Colonic mucosa (tissue), 4 donors: ENCODE data around the gene NTN3. TPM values are rescaled to one million over a fixed set of nuclear protein-coding genes. Genes with fewer than 3 reads are reported as not detected.

ENCODE experiments used
- DNase-seq: peaks from one replicate; pipeline ENCODE4 v3.0.0-alpha.2; 2020
- H3K27ac ChIP-seq: fragments of 200-600 bp; one replicate; pipeline ENCODE4 v1.8.0; 2021
- H3K27me3 ChIP-seq: fragments of 200-600 bp; one replicate; pipeline ENCODE4 v1.8.0; 2021
- H3K36me3 ChIP-seq: fragments of 200-600 bp; one replicate; pipeline ENCODE4 v1.8.0; 2021
- H3K4me1 ChIP-seq: fragments of 200-600 bp; one replicate; pipeline ENCODE4 v1.8.0; 2021; ENCODE audit warnings: mild to moderate bottlenecking
- H3K4me3 ChIP-seq: fragments of 200-600 bp; one replicate; pipeline ENCODE4 v1.8.0; 2021
- H3K9ac ChIP-seq, 2 donors: one replicate each; pipeline ENCODE4 v1.7.0; 2013; ENCODE audit warnings: control low read depth in 2 of 2, low read depth in 2 of 2, low read length in 2 of 2
- H3K9me3 ChIP-seq: fragments of 200-600 bp; one replicate; pipeline ENCODE4 v1.8.0; 2021
- intact Hi-C: fragments of 100-400 bp; cut with DNase I; formaldehyde crosslinking; loops from one replicate; pipeline ENCODE4 v1.14.1; 2022
- total RNA-seq, 2 donors: library from RNA; stranded (reverse); fragmentation: NEBNext Ultra II Directional in 1 of 2; extraction: Animal tissue kit (Norgen Biotek cat#: 25700) in 1 of 2; gene quantifications; one replicate each; pipeline ENCODE4 v1.2.1, GENCODE V29; 2021
- TF ChIP-seq, protein P1 (sequence below): fragments of 200-600 bp; IDR thresholded peaks from one replicate; pipeline ENCODE4 v1.8.0; 2022; ENCODE audit warnings: antibody characterized with exemption, mild to moderate bottlenecking
- donor health status: healthy.
- donor health status: DM: no; HTN: no; CAD: no.
- donor health status: DM: no; HTN: no; CAD: no.

Gene NTN3
- total RNA-seq, 2 donors from 2014 or later = not detected

- H3K27ac ChIP-seq = no peak overlapping the region
- TF ChIP-seq, protein P1, sequence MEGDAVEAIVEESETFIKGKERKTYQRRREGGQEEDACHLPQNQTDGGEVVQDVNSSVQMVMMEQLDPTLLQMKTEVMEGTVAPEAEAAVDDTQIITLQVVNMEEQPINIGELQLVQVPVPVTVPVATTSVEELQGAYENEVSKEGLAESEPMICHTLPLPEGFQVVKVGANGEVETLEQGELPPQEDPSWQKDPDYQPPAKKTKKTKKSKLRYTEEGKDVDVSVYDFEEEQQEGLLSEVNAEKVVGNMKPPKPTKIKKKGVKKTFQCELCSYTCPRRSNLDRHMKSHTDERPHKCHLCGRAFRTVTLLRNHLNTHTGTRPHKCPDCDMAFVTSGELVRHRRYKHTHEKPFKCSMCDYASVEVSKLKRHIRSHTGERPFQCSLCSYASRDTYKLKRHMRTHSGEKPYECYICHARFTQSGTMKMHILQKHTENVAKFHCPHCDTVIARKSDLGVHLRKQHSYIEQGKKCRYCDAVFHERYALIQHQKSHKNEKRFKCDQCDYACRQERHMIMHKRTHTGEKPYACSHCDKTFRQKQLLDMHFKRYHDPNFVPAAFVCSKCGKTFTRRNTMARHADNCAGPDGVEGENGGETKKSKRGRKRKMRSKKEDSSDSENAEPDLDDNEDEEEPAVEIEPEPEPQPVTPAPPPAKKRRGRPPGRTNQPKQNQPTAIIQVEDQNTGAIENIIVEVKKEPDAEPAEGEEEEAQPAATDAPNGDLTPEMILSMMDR = no peak
- no peak overlapping the region for H3K9ac ChIP-seq
- H3K4me3 ChIP-seq = no peak overlapping the region
- no peaks in the 10 kb centered on the region for H3K36me3 ChIP-seq
- intact Hi-C loops = no loop called here
- DNase-seq = no peak
- peaks cover 6% of the 10 kb centered on the region for H3K4me1 ChIP-seq
- H3K9me3 ChIP-seq = no peaks in the 10 kb centered on the region
- H3K27me3 ChIP-seq = no peaks in the 10 kb centered on the region
These were observed 31.1 kb downstream of the NTN3 start for GRCh38 chr16:2501946-2502895.

DNA sequence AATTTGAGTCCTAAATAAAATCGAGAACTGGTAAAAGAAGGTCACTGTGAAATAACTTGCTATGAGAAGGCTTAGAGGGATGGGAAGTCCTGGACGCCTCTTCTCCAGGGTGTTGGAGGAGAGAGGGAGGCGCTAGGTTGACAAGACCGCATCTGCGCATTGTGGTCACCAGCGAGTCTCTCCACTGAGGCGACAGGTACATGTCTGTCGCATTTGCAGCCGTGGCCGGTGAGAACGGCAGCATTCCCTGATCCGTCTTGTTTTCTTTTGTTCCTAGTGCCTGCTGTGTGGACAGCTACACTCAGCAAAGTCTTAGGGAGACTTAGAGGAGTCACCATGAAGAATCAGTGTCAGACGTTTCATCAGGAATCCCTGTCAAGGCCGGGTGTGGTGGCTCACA, 34.6 kb downstream of the NTN3 start:
- intact Hi-C loops = no loop called here
- no peak overlapping the region for H3K27ac ChIP-seq
- TF ChIP-seq, protein P1 = no peak
- no peaks in the 10 kb centered on the region for H3K9me3 ChIP-seq
- no peak overlapping the region for H3K9ac ChIP-seq
- peaks cover 6% of the 10 kb centered on the region for H3K4me1 ChIP-seq
- no peak for DNase-seq
- no peaks in the 10 kb centered on the region for H3K27me3 ChIP-seq
- H3K4me3 ChIP-seq = no peak overlapping the region
- no peaks in the 10 kb centered on the region for H3K36me3 ChIP-seq

DNA sequence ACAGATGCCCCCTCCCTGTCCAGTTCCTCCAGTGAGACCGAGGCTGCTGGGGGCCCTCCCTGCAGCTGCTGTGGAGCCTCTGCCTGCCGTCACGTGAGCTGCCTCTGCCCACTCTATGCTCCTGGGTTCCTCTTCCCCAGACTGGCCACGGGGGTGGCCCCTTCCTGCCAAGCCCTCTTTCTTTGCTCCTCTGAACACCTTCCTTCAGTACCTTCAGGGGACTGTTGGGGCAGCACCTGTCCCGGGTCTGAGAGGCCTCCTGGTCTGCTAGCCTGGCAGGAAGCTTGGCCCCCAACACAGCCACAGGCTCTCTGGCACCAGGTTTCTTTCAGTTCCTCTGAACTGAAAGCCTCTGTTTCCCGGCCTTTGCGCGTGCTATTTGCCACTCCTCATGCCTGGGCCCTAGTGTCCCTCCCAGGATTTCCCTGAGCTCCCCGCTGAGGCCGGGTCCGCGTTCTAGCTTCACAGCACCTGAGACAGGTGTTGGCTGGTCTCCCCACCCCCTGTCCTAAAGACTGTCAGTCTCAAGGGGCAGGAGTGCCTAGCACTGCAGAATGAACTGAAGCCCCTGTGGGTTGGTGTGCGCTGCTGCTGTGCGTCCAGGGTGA, 36.1 kb downstream of the NTN3 start:
- Histone ChIP-seq H3K27ac (peak overlapping the region; percentile 60), H3K4me3 (no peak overlapping the region), H3K4me1 (peaks cover 4% of the 10 kb centered on the region), H3K27me3 (no peaks in the 10 kb centered on the region), H3K9ac (peak overlapping the region in 1 of 2 donors; percentile 40), H3K9me3 (no peaks in the 10 kb centered on the region), H3K36me3 (no peaks in the 10 kb centered on the region)
- intact Hi-C loops = no loop called here
- TF ChIP-seq, protein P1 = no peak
- DNase-seq = no peak

- intact Hi-C loops = no loop called here
- H3K27ac ChIP-seq = peak overlapping the region; percentile 60
- DNase-seq = no peak
These were observed 36.6 kb downstream of the NTN3 start for GRCh38 chr16:2507665-2508064.

GRCh38 chr16:2508722-2509400, 37.8 kb downstream of the NTN3 start:
- no peak overlapping the region for H3K27ac ChIP-seq
- no peak overlapping the region for H3K4me3 ChIP-seq
- H3K9ac ChIP-seq = no peak overlapping the region
- H3K9me3 ChIP-seq = no peaks in the 10 kb centered on the region
- TF ChIP-seq, protein P1 = no peak
- intact Hi-C loops = no loop called here
- no peaks in the 10 kb centered on the region for H3K4me1 ChIP-seq
- H3K36me3 ChIP-seq = no peaks in the 10 kb centered on the region
- no peak for DNase-seq
- H3K27me3 ChIP-seq = no peaks in the 10 kb centered on the region

More at GRCh38 chr16:2507665-2508064, 36.6 kb downstream of the NTN3 start:
- TF ChIP-seq, protein P1 = no peak
- H3K4me3 ChIP-seq = no peak overlapping the region
- no peaks in the 10 kb centered on the region for H3K9me3 ChIP-seq
- H3K9ac ChIP-seq = peak overlapping the region in 1 of 2 donors; percentile 40
- H3K4me1 ChIP-seq = peaks cover 3% of the 10 kb centered on the region
- no peaks in the 10 kb centered on the region for H3K27me3 ChIP-seq
- H3K36me3 ChIP-seq = no peaks in the 10 kb centered on the region
